Bone marrow (tissue), 2 donors: ENCODE measurements around the gene FZD4.

ENCODE experiments used
- DNase-seq, 2 donors: peaks; one replicate each; lab custom pipeline; 2025; lab: John Stamatoyannopoulos, UW

FZD4 gene

GRCh38 chr11:86912238-86912637 lies 43.0 kb downstream of the FZD4 start:
- no peak for DNase-seq

- no peak for DNase-seq
Measured at GRCh38 chr11:86910592-86910991, 44.6 kb downstream of the FZD4 start.

- no peak for DNase-seq
Measured at GRCh38 chr11:86906198-86906597, 49.0 kb downstream of the FZD4 start.

- DNase-seq = no peak
Measured at GRCh38 chr11:86905252-86905651, 49.9 kb downstream of the FZD4 start.

- no peak for DNase-seq
Measured at GRCh38 chr11:86904001-86904400, 51.2 kb downstream of the FZD4 start.

GRCh38 chr11:86902345-86902744 lies 52.9 kb downstream of the FZD4 start:
- no peak for DNase-seq

GRCh38 chr11:86901599-86901998 lies 53.6 kb downstream of the FZD4 start:
- DNase-seq = no peak

- DNase-seq = no peak
Measured at GRCh38 chr11:86900162-86900561, 55.0 kb downstream of the FZD4 start.

GRCh38 chr11:86898689-86899088 lies 56.5 kb downstream of the FZD4 start:
- DNase-seq = no peak

- DNase-seq = no peak
Measured at GRCh38 chr11:86896441-86896841, 58.8 kb downstream of the FZD4 start.
